C4-2B (cell line): ENCODE results near the gene ZDHHC14.

Source experiments
- ZFX ChIP-seq: fragments of 450-650 bp; IDR thresholded peaks from 2 replicates; pipeline ENCODE4 v1.6.1; 2017
- TF ChIP-seq, protein P1 (sequence below): fragments of 450-650 bp; conservative IDR thresholded peaks from 2 replicates; pipeline ENCODE4 v1.5.1; 2017; ENCODE audit warnings: mild to moderate bottlenecking

DNA sequence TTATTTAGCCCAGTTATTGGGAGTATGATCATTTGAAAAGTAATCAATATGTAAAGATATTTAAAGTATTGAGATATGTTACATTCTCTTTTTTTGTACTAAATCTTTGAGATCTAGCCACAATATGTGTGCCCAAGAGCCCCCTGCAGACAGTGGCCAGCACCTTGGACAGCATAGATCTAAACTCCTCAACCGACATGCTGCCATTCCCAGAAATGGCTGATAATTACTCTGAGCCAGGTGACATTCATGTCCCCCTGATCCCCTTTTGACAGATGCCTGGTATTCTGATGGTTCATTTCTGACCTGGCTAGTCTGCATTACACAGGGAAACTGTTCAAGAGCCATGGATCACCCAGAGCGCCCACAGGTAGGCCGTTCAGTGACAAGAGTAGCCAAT lies 177.1 kb downstream of the ZDHHC14 start:
- TF ChIP-seq, protein P1, sequence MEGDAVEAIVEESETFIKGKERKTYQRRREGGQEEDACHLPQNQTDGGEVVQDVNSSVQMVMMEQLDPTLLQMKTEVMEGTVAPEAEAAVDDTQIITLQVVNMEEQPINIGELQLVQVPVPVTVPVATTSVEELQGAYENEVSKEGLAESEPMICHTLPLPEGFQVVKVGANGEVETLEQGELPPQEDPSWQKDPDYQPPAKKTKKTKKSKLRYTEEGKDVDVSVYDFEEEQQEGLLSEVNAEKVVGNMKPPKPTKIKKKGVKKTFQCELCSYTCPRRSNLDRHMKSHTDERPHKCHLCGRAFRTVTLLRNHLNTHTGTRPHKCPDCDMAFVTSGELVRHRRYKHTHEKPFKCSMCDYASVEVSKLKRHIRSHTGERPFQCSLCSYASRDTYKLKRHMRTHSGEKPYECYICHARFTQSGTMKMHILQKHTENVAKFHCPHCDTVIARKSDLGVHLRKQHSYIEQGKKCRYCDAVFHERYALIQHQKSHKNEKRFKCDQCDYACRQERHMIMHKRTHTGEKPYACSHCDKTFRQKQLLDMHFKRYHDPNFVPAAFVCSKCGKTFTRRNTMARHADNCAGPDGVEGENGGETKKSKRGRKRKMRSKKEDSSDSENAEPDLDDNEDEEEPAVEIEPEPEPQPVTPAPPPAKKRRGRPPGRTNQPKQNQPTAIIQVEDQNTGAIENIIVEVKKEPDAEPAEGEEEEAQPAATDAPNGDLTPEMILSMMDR, result no peak
- no peak for TF ChIP-seq ZFX
